HepG2 (cell line): Measurements from ENCODE around the gene EXOC3L4. TPM values are rescaled to one million over a fixed set of nuclear protein-coding genes. Genes with fewer than 3 reads are reported as not detected.

Source experiments
- AGO2 ChIP-seq: fragments of 200-400 bp; formaldehyde crosslinking; optimal IDR thresholded peaks from 2 replicates; pipeline ENCODE3; 2017; ENCODE audit warnings: mild to moderate bottlenecking, low read depth, low read length, moderate library complexity
- ELF3 ChIP-seq: IDR thresholded peaks from 2 replicates; pipeline ENCODE4 v1.6.1; 2016; ENCODE audit warnings: missing genetic modification reagents, missing compliant biosample characterization
- MEF2D ChIP-seq: sonication (generic); formaldehyde crosslinking; IDR thresholded peaks from 2 replicates; pipeline ENCODE4 v1.5.1; 2020; ENCODE audit warnings: mild to moderate bottlenecking, missing genetic modification reagents
- TEAD2 ChIP-seq: sonication (generic); formaldehyde crosslinking; IDR thresholded peaks from 2 replicates; pipeline ENCODE4 v1.9.0; 2021; ENCODE audit warnings: missing genetic modification reagents
- ZNF546 ChIP-seq: sonication (generic); formaldehyde crosslinking; conservative IDR thresholded peaks from 2 replicates; pipeline ENCODE4 v1.8.1; 2023; ENCODE audit warnings: mild to moderate bottlenecking, missing genetic modification reagents
- polyA plus RNA-seq, 8 experiments: library from polyadenylated mRNA; depleted of rRNA in 3 of 8; stranded (reverse) in 7 of 8; unstranded in 1 of 8; fragments of >200 nt; fragmentation: Illumina TruSeq in 4 of 8; extraction: Trizol in 4 of 8; gene quantifications; 2 replicates each; pipeline versions ENCODE4 v1.2.1 to v1.2.3, GENCODE V29; 2011 to 2016; ENCODE audit warnings: low read depth in 4 of 8, missing spikeins in 1 of 8, mixed read lengths in 1 of 8; ENCODE audit not compliant: insufficient read depth in 1 of 8
- total RNA-seq, 5 experiments: library from RNA; depleted of rRNA; stranded (reverse); fragments of >200 nt; fragmentation: Illumina TruSeq; extraction: Trizol; gene quantifications; 2 replicates each; pipeline ENCODE4 v1.2.3, GENCODE V29; 2016; ENCODE audit warnings: low read depth in 1 of 5
- TF ChIP-seq, protein P1 (sequence below), 2 experiments: IDR thresholded peaks; 2 replicates each; pipeline ENCODE4 v1.6.1; 2011 to 2012; ENCODE audit warnings: low read length in 2 of 2, borderline replicate concordance in 1 of 2, low read depth in 1 of 2, mild to moderate bottlenecking in 1 of 2, moderate library complexity in 1 of 2
- TF ChIP-seq, protein P2 (sequence below): sonication (generic); formaldehyde crosslinking; IDR thresholded peaks from 2 replicates; pipeline ENCODE4 v1.4.0; 2020; ENCODE audit warnings: missing genetic modification reagents, mild to moderate bottlenecking, borderline replicate concordance

Gene EXOC3L4
- total and polyA plus RNA-seq, 2 of the 13 experiments (the other 11 are each of a cell fraction or from before 2014, with no cell fraction given) = 11.8 to 27.0 TPM

DNA sequence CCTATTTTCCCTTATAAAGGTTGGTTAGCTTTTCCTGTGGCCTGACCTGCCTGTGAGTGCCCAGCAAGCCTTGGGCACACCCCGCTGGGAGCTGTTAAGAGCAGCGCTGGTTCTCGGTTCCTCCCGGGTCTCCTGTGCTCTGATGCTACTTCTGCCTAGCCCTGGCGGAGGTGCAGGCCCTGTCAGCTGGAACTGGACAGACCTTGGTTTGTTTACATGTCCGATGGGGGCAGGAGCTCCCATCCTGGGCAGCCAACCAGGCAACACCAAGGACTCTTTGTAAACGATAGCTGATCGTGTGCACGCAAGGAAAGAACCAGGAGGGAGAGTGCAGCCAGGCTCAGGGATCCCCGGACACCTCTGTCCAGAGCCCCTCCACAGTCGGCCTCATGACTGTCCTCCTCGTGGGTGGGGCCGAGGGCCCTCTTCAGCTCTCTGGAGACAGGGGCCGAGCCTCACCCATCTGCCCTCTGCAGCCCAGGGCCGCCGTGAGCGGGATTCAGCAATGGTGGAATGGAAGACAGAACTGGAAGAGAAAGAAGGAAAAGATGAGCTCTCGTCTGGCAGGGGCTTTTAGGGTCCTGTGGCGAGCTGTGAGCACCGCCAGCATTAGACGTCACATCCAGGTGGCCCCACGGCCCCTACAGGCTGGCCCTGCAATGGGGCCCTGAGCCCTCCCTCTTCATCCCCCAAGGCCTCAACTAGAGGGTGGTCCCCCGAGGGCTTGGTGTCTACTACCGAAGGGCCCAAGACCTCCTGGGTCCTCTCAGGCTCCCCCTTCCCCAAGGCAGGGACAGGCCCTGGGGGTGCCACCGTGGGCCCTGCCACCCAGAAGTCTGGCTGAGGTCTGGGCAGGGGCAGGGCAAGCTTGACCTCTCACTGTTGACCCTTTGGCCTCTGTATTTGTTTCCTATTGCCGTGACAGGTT, 41.1 kb downstream of the EXOC3L4 start (continued):
- TF ChIP-seq, protein P1, sequence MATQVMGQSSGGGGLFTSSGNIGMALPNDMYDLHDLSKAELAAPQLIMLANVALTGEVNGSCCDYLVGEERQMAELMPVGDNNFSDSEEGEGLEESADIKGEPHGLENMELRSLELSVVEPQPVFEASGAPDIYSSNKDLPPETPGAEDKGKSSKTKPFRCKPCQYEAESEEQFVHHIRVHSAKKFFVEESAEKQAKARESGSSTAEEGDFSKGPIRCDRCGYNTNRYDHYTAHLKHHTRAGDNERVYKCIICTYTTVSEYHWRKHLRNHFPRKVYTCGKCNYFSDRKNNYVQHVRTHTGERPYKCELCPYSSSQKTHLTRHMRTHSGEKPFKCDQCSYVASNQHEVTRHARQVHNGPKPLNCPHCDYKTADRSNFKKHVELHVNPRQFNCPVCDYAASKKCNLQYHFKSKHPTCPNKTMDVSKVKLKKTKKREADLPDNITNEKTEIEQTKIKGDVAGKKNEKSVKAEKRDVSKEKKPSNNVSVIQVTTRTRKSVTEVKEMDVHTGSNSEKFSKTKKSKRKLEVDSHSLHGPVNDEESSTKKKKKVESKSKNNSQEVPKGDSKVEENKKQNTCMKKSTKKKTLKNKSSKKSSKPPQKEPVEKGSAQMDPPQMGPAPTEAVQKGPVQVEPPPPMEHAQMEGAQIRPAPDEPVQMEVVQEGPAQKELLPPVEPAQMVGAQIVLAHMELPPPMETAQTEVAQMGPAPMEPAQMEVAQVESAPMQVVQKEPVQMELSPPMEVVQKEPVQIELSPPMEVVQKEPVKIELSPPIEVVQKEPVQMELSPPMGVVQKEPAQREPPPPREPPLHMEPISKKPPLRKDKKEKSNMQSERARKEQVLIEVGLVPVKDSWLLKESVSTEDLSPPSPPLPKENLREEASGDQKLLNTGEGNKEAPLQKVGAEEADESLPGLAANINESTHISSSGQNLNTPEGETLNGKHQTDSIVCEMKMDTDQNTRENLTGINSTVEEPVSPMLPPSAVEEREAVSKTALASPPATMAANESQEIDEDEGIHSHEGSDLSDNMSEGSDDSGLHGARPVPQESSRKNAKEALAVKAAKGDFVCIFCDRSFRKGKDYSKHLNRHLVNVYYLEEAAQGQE (IDR thresholded peaks at IDR 0.05; ENCODE audit: borderline replicate concordance in 1 of 2, low read depth in 1 of 2, low read length in 2 of 2) = no peak
- TF ChIP-seq MEF2D (no peak), ZNF546 (no peak), ELF3 (CRISPR knock-in tag) (no peak), AGO2 (no peak), TEAD2 (CRISPR knock-in tag) (no peak)
- TF ChIP-seq, protein P2, sequence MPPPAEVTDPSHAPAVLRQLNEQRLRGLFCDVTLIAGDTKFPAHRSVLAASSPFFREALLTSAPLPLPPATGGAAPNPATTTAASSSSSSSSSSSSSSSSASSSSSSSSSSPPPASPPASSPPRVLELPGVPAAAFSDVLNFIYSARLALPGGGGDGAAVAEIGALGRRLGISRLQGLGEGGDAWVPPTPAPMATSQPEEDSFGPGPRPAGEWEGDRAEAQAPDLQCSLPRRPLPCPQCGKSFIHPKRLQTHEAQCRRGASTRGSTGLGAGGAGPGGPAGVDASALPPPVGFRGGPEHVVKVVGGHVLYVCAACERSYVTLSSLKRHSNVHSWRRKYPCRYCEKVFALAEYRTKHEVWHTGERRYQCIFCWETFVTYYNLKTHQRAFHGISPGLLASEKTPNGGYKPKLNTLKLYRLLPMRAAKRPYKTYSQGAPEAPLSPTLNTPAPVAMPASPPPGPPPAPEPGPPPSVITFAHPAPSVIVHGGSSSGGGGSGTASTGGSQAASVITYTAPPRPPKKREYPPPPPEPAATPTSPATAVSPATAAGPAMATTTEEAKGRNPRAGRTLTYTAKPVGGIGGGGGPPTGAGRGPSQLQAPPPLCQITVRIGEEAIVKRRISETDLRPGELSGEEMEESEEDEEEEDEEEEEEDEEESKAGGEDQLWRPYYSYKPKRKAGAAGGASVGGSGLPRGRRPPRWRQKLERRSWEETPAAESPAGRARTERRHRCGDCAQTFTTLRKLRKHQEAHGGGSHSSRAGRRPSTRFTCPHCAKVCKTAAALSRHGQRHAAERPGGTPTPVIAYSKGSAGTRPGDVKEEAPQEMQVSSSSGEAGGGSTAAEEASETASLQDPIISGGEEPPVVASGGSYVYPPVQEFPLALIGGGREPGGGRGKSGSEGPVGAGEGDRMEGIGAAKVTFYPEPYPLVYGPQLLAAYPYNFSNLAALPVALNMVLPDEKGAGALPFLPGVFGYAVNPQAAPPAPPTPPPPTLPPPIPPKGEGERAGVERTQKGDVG (CRISPR knock-in tag) = no peak
- TF ChIP-seq, all 625 proteins: peak for 12
